Measurements from ENCODE around the gene HOXA7. TPM values are rescaled to one million over a fixed set of nuclear protein-coding genes. Genes with fewer than 3 reads are reported as not detected.

The HOXA7 gene
- total and polyA plus RNA-seq, 2 experiments from 2014 or later = 0.83 TPM; not detected in 1

DNA sequence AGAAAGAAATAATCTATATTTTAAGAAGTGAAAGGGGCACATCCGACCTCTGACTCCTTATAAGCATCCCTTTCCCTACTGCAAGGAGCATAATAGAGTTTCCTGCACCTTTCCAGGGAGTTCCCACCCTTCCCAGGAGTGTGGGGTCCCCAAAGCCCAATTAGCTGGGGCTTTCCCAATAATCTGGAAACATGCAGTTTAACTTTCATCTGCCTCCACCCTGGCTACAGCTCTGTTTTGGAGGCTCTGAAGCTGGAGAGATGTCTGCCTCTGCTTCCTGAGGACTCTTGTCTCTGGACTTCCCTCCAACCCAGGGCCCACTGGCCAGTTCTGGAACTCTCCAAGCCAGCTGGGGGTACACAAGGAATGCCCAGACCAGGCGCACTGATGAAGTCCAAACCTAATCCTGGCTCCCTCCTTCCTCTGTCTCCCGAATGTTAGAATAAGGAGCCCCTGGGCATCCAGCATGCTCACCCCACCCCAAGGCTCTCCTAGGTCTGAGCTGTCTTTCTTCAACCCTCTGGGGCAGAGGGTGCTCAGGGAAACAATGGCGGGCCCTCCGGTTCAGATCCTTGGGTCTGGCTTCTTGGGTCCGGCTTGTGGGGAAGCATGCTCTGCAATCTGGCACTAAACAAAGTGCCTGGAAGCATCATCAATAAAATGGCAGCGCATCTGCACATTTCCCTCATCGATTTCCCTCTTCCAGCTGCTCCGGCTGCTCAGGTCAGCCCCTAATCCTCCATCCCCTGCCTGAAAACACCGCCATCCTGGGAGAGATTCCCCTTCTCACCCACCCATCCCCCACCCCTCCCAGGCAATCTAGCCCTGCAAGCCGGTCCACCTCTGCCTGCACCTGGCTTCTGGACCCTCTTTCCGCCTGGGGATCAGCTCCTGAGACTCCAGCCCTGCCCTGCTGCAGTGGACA lies 39.3 kb downstream of the HOXA7 start:
- Histone ChIP-seq H3K4me2 (peak overlapping the region; percentile 91), H3K27ac (no peak overlapping the region), H3K9me2 (replicated peaks; ENCODE audit: insufficient read depth) (no peaks in the 10 kb centered on the region), H3K79me2 (peaks cover 26% of the 10 kb centered on the region), H3K27me3 (peaks cover 55% of the 10 kb centered on the region), H2AFZ (no peak overlapping the region), H3K4me3 (no peak overlapping the region), H4K20me1 (ENCODE audit: insufficient read depth, poor library complexity, severe bottlenecking) (no peaks in the 10 kb centered on the region), H3K4me1 (ENCODE audit: insufficient read depth) (peaks cover 12% of the 10 kb centered on the region), H3K9me3 (ENCODE audit: low read depth) (no peaks in the 10 kb centered on the region), H3K36me3 (replicated peaks; ENCODE audit: insufficient read depth, low read depth) (no peaks in the 10 kb centered on the region)
- no peak for TF ChIP-seq EZH2phosphoT487 (IDR thresholded peaks at IDR 0.05; ENCODE audit: low read depth, severe bottlenecking, unreplicated experiment)
- TF ChIP-seq CTCF (IDR thresholded peaks at IDR 0.05; ENCODE audit: poor library complexity) = no peak
- no peak for TF ChIP-seq EZH2 (IDR thresholded peaks at IDR 0.05; ENCODE audit: borderline replicate concordance)
- DNase-seq (ENCODE audit: low spot score) = no peak
- WGBS (ENCODE audit: low lambda C conversion rate, missing lambda C conversion rate) = 43% methylated on average over 12 of the region's 12 CpGs

DNA sequence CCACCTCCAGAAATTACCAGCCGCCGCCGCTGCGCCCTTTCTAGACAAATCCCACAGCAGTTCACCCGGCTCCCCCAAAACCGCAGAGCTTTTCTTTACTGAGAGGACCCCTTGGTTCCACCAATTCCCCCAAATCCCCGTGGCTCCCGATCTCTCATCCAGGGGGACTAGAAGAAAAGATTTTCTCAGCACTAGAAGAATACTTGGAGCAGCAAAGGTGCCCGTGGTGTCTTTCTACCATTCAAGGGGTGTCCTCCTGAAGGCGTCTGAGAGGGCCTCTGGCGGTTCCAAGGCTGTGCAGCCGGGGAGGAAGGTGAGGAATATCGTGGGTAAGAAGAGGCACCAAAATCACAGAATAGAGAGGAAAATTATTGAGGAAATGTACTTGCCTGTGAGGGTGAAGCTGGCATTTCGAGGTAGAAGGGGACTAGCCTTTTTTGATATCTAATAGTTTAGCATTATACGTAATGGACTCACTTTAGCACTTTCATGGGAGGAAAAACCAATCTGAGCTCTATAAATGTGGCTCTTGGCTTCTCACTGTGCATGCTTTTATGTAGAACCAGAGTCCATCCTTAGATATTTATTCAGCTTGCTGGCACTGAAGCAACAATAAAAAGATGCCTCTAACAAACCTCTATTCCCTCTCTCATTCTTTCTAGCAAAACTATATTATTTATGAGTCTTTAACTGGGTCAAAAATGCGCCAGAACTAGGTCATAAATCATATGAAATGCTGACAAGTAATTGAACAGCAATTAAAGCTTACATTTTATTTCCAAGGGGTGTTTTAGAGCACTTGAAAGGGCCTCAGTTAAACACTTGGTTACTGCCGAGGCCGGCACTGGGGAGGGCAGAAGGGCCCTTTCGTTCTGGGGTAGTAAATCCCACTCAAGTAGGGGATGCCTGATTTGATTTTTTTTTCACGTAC lies 40.2 kb downstream of the HOXA7 start:
- no peak overlapping the region for H3K27ac ChIP-seq
- H3K27me3 ChIP-seq = peaks cover 60% of the 10 kb centered on the region
- 55% methylated on average over 20 of the region's 20 CpGs for WGBS (ENCODE audit: low lambda C conversion rate, missing lambda C conversion rate)
- DNase-seq (ENCODE audit: low spot score) = no peak
- H4K20me1 ChIP-seq (ENCODE audit: insufficient read depth, poor library complexity, severe bottlenecking) = no peaks in the 10 kb centered on the region
- no peaks in the 10 kb centered on the region for H3K9me3 ChIP-seq (ENCODE audit: low read depth)
- no peak overlapping the region for H3K4me3 ChIP-seq
- no peaks in the 10 kb centered on the region for H3K9me2 ChIP-seq (replicated peaks; ENCODE audit: insufficient read depth)
- no peak for TF ChIP-seq EZH2phosphoT487 (IDR thresholded peaks at IDR 0.05; ENCODE audit: low read depth, severe bottlenecking, unreplicated experiment)
- TF ChIP-seq EZH2 (IDR thresholded peaks at IDR 0.05; ENCODE audit: borderline replicate concordance) = no peak
- no peak for TF ChIP-seq CTCF (IDR thresholded peaks at IDR 0.05; ENCODE audit: poor library complexity)
- H3K79me2 ChIP-seq = peaks cover 30% of the 10 kb centered on the region
- peak overlapping the region; percentile 91 for H3K4me2 ChIP-seq
- no peak overlapping the region for H2AFZ ChIP-seq
- H3K4me1 ChIP-seq (ENCODE audit: insufficient read depth) = peaks cover 15% of the 10 kb centered on the region
- no peaks in the 10 kb centered on the region for H3K36me3 ChIP-seq (replicated peaks; ENCODE audit: insufficient read depth, low read depth)

DNA sequence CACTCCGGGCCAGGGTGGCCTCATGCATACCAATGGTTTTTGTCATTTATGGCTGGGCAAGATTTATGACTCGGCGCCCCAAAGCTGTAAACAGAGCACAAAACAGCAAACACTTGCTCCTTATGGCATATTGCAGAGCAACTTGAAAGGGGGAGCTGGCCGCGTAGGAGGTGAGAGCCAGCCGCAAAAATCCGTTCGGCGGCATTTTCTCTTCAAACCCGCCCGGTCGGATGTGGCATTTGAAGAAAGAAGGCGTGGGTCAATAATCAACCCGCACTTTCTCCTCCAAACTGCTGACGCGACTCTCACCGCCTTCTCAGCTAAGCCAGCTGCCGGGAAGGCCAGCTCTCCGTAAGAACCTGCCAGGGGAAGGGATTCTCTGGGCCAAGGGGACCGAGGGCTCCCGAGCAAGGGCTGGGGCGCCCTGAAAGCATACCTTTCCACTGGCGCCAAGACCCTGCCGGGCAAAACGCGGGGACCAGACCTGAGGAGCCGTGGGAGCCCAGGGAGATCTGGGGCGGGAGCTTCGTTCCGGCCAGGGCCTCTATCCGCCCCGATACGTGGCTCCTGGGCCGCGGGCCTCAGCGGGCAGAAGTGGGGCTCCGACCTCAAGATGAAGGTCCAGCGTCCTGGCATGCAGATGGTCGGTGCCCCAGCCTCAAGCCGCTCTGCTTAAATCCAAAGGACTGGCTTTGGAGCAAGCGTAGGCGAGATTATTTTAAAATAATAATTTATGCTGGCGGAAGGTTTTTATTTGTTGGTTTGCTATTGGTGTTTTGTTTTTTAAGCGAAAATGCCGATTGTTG lies 41.1 kb downstream of the HOXA7 start:
- peak overlapping the region; percentile 75 for H3K27ac ChIP-seq
- H3K4me3 ChIP-seq = peak overlapping the region; percentile 18
- TF ChIP-seq EZH2 (IDR thresholded peaks at IDR 0.05; ENCODE audit: borderline replicate concordance) (peak; percentile 71), EZH2phosphoT487 (IDR thresholded peaks at IDR 0.05; ENCODE audit: low read depth, severe bottlenecking, unreplicated experiment) (no peak)
- peak; percentile 72 for DNase-seq (ENCODE audit: low spot score)
- H3K9me3 ChIP-seq (ENCODE audit: low read depth) = no peaks in the 10 kb centered on the region
- no peaks in the 10 kb centered on the region for H3K9me2 ChIP-seq (replicated peaks; ENCODE audit: insufficient read depth)
- no peaks in the 10 kb centered on the region for H4K20me1 ChIP-seq (ENCODE audit: insufficient read depth, poor library complexity, severe bottlenecking)
- H3K79me2 ChIP-seq = peaks cover 30% of the 10 kb centered on the region
- H3K4me2 ChIP-seq = peak overlapping the region; percentile 91
- peaks cover 15% of the 10 kb centered on the region for H3K4me1 ChIP-seq (ENCODE audit: insufficient read depth)
- H2AFZ ChIP-seq = no peak overlapping the region
- WGBS (ENCODE audit: low lambda C conversion rate, missing lambda C conversion rate) = 9% methylated on average over 45 of the region's 45 CpGs
- H3K27me3 ChIP-seq = peaks cover 64% of the 10 kb centered on the region
- no peaks in the 10 kb centered on the region for H3K36me3 ChIP-seq (replicated peaks; ENCODE audit: insufficient read depth, low read depth)
